Measurements from ENCODE around the gene HEXIM2.

The HEXIM2 gene

DNA sequence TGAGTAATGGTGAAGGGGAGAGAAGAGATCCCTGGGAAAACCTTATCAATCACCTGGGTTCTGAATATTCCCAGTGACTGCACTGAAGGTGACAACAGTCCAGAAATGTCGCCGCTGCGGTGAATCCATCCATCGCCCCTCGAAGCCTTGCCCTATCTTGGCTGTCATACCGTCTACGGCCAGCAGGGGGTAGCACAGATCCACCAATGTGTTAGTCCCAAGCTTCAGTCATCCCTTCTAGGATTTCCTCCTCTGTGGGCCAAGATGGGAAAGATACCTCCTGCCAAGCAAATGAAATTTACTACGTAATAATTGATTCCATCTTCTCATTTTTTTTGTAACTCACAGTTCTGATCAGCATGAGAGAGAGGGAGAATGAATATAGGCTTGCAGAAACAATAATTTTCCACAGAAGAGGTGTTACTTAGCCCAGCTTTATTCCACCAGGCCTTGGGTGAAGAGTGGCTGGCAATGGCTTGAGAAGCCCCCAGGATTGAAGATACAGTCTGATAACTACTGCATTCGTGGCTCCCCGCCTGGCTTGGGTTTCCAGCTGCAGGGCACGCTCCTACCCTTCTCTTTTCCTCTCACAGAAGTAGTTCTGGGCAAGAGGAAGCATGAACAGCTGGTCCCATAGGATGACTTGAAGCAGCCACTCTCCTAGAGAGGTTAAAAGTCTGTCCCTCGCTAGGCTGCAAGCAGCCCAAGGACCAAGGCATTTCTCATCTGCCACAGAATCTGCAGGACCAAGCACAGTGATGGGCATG is 57.4 kb downstream of the HEXIM2 start:
- Mint-ChIP-seq H3K36me3 (ENCODE audit: low read depth) (no peaks in the 10 kb centered on the region), H3K27me3 (ENCODE audit: low read depth, poor library complexity) (peaks cover 73% of the 10 kb centered on the region), H3K27ac (no peak overlapping the region)

More for the DNA sequence above, 57.4 kb downstream of the HEXIM2 start:
- no peaks in the 10 kb centered on the region for H3K9me3 Mint-ChIP-seq
- peak; percentile 96 for DNase-seq
- H3K4me3 Mint-ChIP-seq = peak overlapping the region; percentile 47
- TF ChIP-seq, protein P1, sequence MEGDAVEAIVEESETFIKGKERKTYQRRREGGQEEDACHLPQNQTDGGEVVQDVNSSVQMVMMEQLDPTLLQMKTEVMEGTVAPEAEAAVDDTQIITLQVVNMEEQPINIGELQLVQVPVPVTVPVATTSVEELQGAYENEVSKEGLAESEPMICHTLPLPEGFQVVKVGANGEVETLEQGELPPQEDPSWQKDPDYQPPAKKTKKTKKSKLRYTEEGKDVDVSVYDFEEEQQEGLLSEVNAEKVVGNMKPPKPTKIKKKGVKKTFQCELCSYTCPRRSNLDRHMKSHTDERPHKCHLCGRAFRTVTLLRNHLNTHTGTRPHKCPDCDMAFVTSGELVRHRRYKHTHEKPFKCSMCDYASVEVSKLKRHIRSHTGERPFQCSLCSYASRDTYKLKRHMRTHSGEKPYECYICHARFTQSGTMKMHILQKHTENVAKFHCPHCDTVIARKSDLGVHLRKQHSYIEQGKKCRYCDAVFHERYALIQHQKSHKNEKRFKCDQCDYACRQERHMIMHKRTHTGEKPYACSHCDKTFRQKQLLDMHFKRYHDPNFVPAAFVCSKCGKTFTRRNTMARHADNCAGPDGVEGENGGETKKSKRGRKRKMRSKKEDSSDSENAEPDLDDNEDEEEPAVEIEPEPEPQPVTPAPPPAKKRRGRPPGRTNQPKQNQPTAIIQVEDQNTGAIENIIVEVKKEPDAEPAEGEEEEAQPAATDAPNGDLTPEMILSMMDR (IDR thresholded peaks at IDR 0.05) = peak; percentile 94
- no peaks in the 10 kb centered on the region for H3K4me1 Mint-ChIP-seq
